Kidney tubule cell (primary cell): ENCODE data around the gene OTOG.

Source experiments
- DNase-seq: peaks from one replicate; pipeline ENCODE4 v3.0.0-alpha.2; 2018; ENCODE audit warnings: low spot score

The OTOG gene

DNA sequence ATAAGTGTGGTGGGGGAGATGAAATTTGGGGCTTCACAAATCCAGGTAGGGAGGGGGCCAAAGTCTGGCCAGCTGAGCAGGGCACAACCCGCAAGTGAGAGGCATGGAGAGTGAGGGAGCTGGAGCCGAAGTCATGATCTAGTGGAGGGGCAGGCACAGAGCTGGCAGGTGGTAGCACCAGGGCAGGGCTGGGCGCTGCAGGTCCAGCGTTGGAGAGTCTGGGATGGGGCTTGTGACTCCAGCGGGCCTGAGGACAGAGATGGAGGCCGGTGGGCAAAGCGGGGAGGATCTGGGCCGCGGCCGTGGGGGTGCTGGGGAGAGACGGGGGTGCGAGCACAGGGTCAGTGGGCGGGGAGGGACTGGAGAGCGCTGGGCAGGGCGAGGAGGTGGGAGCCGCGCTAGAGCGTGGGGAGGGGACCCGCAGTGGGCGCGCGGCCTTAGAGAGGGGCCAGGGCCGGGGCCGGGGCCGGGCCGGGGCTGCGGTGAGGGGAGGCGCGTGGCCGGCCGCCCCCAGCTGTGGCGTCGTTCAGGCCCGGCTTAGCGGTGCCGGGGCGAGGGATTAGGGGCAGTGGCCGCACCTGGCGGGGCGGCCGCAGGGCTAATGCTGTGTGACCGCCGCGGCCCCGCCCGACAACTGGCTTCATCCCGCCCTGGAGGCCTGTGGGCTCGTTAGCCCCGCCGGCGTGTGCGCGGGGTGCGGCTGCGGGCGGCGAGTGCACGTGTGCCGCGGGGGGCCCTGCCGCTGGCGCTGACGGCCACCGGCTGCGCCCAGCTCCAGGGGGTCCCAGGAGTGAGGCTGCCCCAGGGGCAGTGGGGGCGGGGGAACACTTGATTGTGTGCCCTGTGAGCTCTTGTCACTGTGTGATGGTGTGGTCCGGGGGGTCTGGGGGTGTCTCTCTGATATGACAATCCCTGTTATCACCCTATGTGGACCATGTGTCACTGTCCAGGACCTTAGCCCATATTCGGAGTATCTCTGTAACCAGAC lies 148.7 kb downstream of the OTOG start:
- DNase-seq: no peak

GRCh38 chr11:17696741-17697140 lies 149.7 kb downstream of the OTOG start:
- no peak for DNase-seq
